Calu3 (cell line): ENCODE data around the gene ESR2. TPM values are rescaled to one million over a fixed set of nuclear protein-coding genes. Genes with fewer than 3 reads are reported as not detected.

ENCODE experiments used
- BruUV-seq: library from RNA; stranded (reverse); fragments of 400-500 nt; replicated peaks from 2 replicates; lab custom pipeline; 2021; lab: Mats Ljungman, UMichigan
- CTCF ChIA-PET: fragments of 300-600 bp; sonication (Branson Sonifier 250); formaldehyde crosslinking; loops from one replicate; lab custom pipeline; 2022; ENCODE audit warnings: antibody characterized with exemption; lab: Charles Lee
- DNase-seq: peaks from one replicate; pipeline ENCODE4 v3.0.0; 2022
- H3K27ac Mint-ChIP-seq: one replicate; pipeline ENCODE4 v1.8.0; 2022; ENCODE audit warnings: mixed read lengths; ENCODE audit not compliant: unreplicated experiment
- H3K27me3 Mint-ChIP-seq: one replicate; pipeline ENCODE4 v1.8.0; 2022; ENCODE audit warnings: mixed read lengths; ENCODE audit not compliant: unreplicated experiment
- H3K36me3 Mint-ChIP-seq: one replicate; pipeline ENCODE4 v1.8.0; 2022; ENCODE audit warnings: mild to moderate bottlenecking, moderate library complexity, mixed read lengths; ENCODE audit not compliant: insufficient read depth, unreplicated experiment
- H3K4me1 Mint-ChIP-seq: one replicate; pipeline ENCODE4 v1.8.0; 2022; ENCODE audit warnings: mild to moderate bottlenecking, low read depth, mixed read lengths; ENCODE audit not compliant: unreplicated experiment
- H3K4me3 Mint-ChIP-seq: one replicate; pipeline ENCODE4 v1.8.0; 2022; ENCODE audit warnings: mild to moderate bottlenecking, low read depth, moderate library complexity, mixed read lengths; ENCODE audit not compliant: unreplicated experiment
- H3K9me3 Mint-ChIP-seq: one replicate; pipeline ENCODE4 v1.8.0; 2022; ENCODE audit warnings: low read depth, mixed read lengths; ENCODE audit not compliant: unreplicated experiment
- CTCF ChIP-seq: fragments of 200-600 bp; IDR thresholded peaks from one replicate; pipeline ENCODE4 v1.8.0; 2022; ENCODE audit warnings: antibody characterized with exemption; ENCODE audit not compliant: unreplicated experiment
- intact Hi-C: fragments of 100-400 bp; cut with micrococcal nuclease; formaldehyde crosslinking; loops from one replicate; pipeline ENCODE4 v1.10.0; 2022; ENCODE audit not compliant: unreplicated experiment
- total RNA-seq: library from RNA; stranded (reverse); gene quantifications from 2 replicates; pipeline ENCODE4 v1.2.3, GENCODE V29; 2022

The ESR2 gene
- total RNA-seq, 1 experiment from 2014 or later = not detected

- no TSS peak for BruUV-seq
- intact Hi-C loops = loop anchor here (5.0 kb wide), 2 partner anchors 52 to 242 kb away; no protein-coding TSS in a partner anchor
- no peak for DNase-seq
Observed at GRCh38 chr14:64060199-64060545, 234.0 kb downstream of the ESR2 start.

GRCh38 chr14:64059454-64060198 is 234.5 kb downstream of the ESR2 start:
- Mint-ChIP-seq H3K36me3 (peaks cover 36% of the 10 kb centered on the region), H3K27me3 (no peaks in the 10 kb centered on the region), H3K27ac (no peak overlapping the region), H3K4me1 (peaks cover 20% of the 10 kb centered on the region), H3K9me3 (no peaks in the 10 kb centered on the region), H3K4me3 (no peak overlapping the region)
- intact Hi-C loops = loop anchor here (5.0 kb wide), 2 partner anchors 53 to 243 kb away; no protein-coding TSS in a partner anchor
- CTCF ChIA-PET = interaction anchor here (0.5 to 0.7 kb wide), 2 partner anchors 103 to 491 kb away, joined by 3 read pairs; no protein-coding TSS in a partner anchor
- no TSS peak for BruUV-seq
- DNase-seq = no peak
- TF ChIP-seq CTCF = no peak

More at GRCh38 chr14:64060199-64060545, 234.0 kb downstream of the ESR2 start:
- no peak for TF ChIP-seq CTCF
- Mint-ChIP-seq H3K36me3 (peaks cover 36% of the 10 kb centered on the region), H3K27me3 (no peaks in the 10 kb centered on the region), H3K4me3 (no peak overlapping the region), H3K9me3 (no peaks in the 10 kb centered on the region), H3K27ac (no peak overlapping the region), H3K4me1 (peaks cover 20% of the 10 kb centered on the region)
- CTCF ChIA-PET = interaction anchor here (0.7 kb wide), 1 partner anchor 492 kb away, joined by 3 read pairs; no protein-coding TSS in a partner anchor

GRCh38 chr14:64053694-64054669 is 240.2 kb downstream of the ESR2 start:
- intact Hi-C loops = no loop called here
- no TSS peak for BruUV-seq
- CTCF ChIA-PET = interaction anchor here (0.6 kb wide), 2 partner anchors 57 to 272 kb away, joined by 3 to 4 read pairs; no protein-coding TSS in a partner anchor
- peaks cover 51% of the 10 kb centered on the region for H3K36me3 Mint-ChIP-seq
- no peak overlapping the region for H3K27ac Mint-ChIP-seq
- H3K27me3 Mint-ChIP-seq = no peaks in the 10 kb centered on the region
- DNase-seq = no peak
- no peak overlapping the region for H3K4me3 Mint-ChIP-seq
- no peak for TF ChIP-seq CTCF
- no peaks in the 10 kb centered on the region for H3K4me1 Mint-ChIP-seq
- no peaks in the 10 kb centered on the region for H3K9me3 Mint-ChIP-seq

GRCh38 chr14:64049616-64050381 is 244.4 kb downstream of the ESR2 start:
- H3K27ac Mint-ChIP-seq = no peak overlapping the region
- CTCF ChIA-PET = no interaction called here
- DNase-seq = no peak
- H3K4me1 Mint-ChIP-seq = no peaks in the 10 kb centered on the region
- H3K27me3 Mint-ChIP-seq = no peaks in the 10 kb centered on the region
- H3K4me3 Mint-ChIP-seq = no peak overlapping the region
- no peaks in the 10 kb centered on the region for H3K9me3 Mint-ChIP-seq
- peaks cover 26% of the 10 kb centered on the region for H3K36me3 Mint-ChIP-seq
- TF ChIP-seq CTCF = no peak
- intact Hi-C loops = no loop called here
- BruUV-seq = no TSS peak
